Measurements from ENCODE around the gene UBASH3A. TPM values are rescaled to one million over a fixed set of nuclear protein-coding genes. Genes with fewer than 3 reads are reported as not detected.

Gene UBASH3A
- total RNA-seq, 1 donor from 2014 or later: not detected

- Mint-ChIP-seq H3K27me3 (no peaks in the 10 kb centered on the region), H3K4me3 (peak overlapping the region; percentile 61), H3K9me3 (no peaks in the 10 kb centered on the region), H3K27ac (peak overlapping the region; percentile 9), H3K36me3 (no peaks in the 10 kb centered on the region), H3K4me1 (ENCODE audit: unreplicated experiment) (peaks cover 31% of the 10 kb centered on the region)
- DNase-seq (ENCODE audit: extremely low spot score, unreplicated experiment): no peak
- TF ChIP-seq, protein P1, sequence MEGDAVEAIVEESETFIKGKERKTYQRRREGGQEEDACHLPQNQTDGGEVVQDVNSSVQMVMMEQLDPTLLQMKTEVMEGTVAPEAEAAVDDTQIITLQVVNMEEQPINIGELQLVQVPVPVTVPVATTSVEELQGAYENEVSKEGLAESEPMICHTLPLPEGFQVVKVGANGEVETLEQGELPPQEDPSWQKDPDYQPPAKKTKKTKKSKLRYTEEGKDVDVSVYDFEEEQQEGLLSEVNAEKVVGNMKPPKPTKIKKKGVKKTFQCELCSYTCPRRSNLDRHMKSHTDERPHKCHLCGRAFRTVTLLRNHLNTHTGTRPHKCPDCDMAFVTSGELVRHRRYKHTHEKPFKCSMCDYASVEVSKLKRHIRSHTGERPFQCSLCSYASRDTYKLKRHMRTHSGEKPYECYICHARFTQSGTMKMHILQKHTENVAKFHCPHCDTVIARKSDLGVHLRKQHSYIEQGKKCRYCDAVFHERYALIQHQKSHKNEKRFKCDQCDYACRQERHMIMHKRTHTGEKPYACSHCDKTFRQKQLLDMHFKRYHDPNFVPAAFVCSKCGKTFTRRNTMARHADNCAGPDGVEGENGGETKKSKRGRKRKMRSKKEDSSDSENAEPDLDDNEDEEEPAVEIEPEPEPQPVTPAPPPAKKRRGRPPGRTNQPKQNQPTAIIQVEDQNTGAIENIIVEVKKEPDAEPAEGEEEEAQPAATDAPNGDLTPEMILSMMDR (conservative IDR thresholded peaks at IDR 0.05): no peak
Observed at GRCh38 chr21:42387843-42388340, 15.8 kb upstream of the UBASH3A start.

DNA sequence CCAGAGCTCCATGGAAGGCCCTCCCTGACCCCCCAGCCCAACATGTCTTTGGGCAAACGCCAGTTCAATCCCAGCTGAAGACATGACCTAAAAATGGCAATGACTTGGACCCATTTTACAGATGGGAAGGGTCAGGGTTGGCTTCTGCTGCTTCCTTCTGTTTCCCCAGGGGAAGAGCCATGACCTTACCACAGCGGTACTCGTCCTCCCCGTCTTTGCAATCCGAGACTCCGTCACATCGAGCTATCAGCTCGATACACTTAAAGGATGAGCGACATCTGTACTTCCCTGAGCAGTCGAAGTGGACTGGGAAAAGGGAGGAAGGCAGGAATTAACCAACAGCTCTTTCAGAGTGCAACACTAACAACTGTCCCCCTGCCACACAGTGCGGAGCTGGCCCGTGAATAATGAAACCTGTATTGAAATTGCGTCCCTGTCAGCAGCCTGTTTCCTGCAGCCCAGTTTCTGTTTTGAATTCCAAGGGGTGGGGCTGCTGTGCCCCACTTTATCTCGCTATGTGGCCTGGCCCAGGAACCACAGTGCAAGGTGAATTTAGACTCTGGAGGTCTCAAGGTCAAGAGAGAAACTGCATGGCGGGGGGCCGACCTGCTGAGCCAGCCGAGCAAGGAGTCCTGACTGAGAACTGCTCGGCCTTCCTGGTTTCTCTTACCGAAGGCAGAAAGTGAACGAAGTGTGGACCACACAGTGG, 14.8 kb upstream of the UBASH3A start:
- peaks cover 31% of the 10 kb centered on the region for H3K4me1 Mint-ChIP-seq (ENCODE audit: unreplicated experiment)
- peak overlapping the region; percentile 85 for H3K27ac Mint-ChIP-seq
- DNase-seq (ENCODE audit: extremely low spot score, unreplicated experiment): no peak
- TF ChIP-seq, protein P1 (conservative IDR thresholded peaks at IDR 0.05): no peak
- no peaks in the 10 kb centered on the region for H3K36me3 Mint-ChIP-seq
- H3K9me3 Mint-ChIP-seq: no peaks in the 10 kb centered on the region
- H3K27me3 Mint-ChIP-seq: no peaks in the 10 kb centered on the region
- H3K4me3 Mint-ChIP-seq: peak overlapping the region; percentile 71

DNA sequence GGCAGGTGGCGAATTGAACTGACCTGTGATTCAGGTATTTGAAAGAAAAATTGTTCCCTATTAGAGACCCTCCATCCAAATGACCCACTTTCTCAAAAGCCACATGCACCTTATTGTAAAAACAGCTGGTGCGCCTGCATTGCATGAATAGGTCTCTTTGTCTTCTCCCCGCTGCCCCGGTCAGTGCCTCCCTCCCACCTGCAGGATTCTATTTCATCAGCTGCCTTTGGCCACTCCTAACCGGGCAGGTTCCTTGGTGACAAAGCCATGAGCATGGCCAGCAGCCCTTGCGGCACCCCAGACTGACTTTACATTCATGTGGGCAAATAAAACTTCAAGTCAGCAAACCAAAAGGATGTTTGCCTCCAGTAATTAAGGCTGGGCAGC, 14.3 kb upstream of the UBASH3A start:
- H3K27ac Mint-ChIP-seq: peak overlapping the region; percentile 85

GRCh38 chr21:42390193-42390592, 13.5 kb upstream of the UBASH3A start:
- H3K4me3 Mint-ChIP-seq: no peak overlapping the region
- H3K27ac Mint-ChIP-seq: no peak overlapping the region
- peaks cover 28% of the 10 kb centered on the region for H3K4me1 Mint-ChIP-seq (ENCODE audit: unreplicated experiment)
- TF ChIP-seq, protein P1 (conservative IDR thresholded peaks at IDR 0.05): no peak
- no peaks in the 10 kb centered on the region for H3K27me3 Mint-ChIP-seq
- H3K9me3 Mint-ChIP-seq: no peaks in the 10 kb centered on the region
- DNase-seq (ENCODE audit: extremely low spot score, unreplicated experiment): no peak
- no peaks in the 10 kb centered on the region for H3K36me3 Mint-ChIP-seq

More for the DNA sequence above, 14.3 kb upstream of the UBASH3A start:
- no peaks in the 10 kb centered on the region for H3K9me3 Mint-ChIP-seq
- peaks cover 31% of the 10 kb centered on the region for H3K4me1 Mint-ChIP-seq (ENCODE audit: unreplicated experiment)
- DNase-seq (ENCODE audit: extremely low spot score, unreplicated experiment): no peak
- TF ChIP-seq, protein P1 (conservative IDR thresholded peaks at IDR 0.05): no peak
- H3K36me3 Mint-ChIP-seq: no peaks in the 10 kb centered on the region
- H3K4me3 Mint-ChIP-seq: peak overlapping the region; percentile 71
- H3K27me3 Mint-ChIP-seq: no peaks in the 10 kb centered on the region

GRCh38 chr21:42390696-42391095, 13.0 kb upstream of the UBASH3A start:
- Mint-ChIP-seq H3K9me3 (no peaks in the 10 kb centered on the region), H3K4me1 (ENCODE audit: unreplicated experiment) (peaks cover 27% of the 10 kb centered on the region), H3K4me3 (no peak overlapping the region), H3K27ac (no peak overlapping the region), H3K36me3 (no peaks in the 10 kb centered on the region), H3K27me3 (no peaks in the 10 kb centered on the region)
- TF ChIP-seq, protein P1 (conservative IDR thresholded peaks at IDR 0.05): no peak
- DNase-seq (ENCODE audit: extremely low spot score, unreplicated experiment): no peak
